HG02763 (cell line): ENCODE data around the gene SP1.
"Not testable (repeated sequence)": the region's sequence is repeated elsewhere in the genome, so short reads cannot be mapped to it uniquely, and the experiment has no call there.

Experiments
- ATAC-seq: cut with Tn5 transposase; IDR thresholded peaks from one replicate; pipeline ENCODE4 v1.9.1; 2021; ENCODE audit warnings: mild to moderate bottlenecking, moderate library complexity; ENCODE audit not compliant: unreplicated experiment

Gene SP1

GRCh38 chr12:53444593-53445325, 64.8 kb downstream of the SP1 start:
- not testable (repeated sequence) for ATAC-seq

- ATAC-seq, result no peak
Measured at GRCh38 chr12:53450936-53451335, 71.0 kb downstream of the SP1 start.

- ATAC-seq, result peak; percentile 94
Measured at GRCh38 chr12:53451661-53452158, 71.7 kb downstream of the SP1 start, which contains the start of gene PCBP2. TSS of gene PCBP2 (plus strand) at chr12:53452102. CDS start at chr12:53454801, 2,699 bp downstream.

- peak; percentile 33 for ATAC-seq
Measured at GRCh38 chr12:53452159-53453077, 72.4 kb downstream of the SP1 start.

GRCh38 chr12:53453953-53454640, 74.1 kb downstream of the SP1 start:
- no peak for ATAC-seq

- no peak for ATAC-seq
Measured at GRCh38 chr12:53454707-53455106, 74.7 kb downstream of the SP1 start.

GRCh38 chr12:53456654-53457366, 76.8 kb downstream of the SP1 start:
- ATAC-seq, result no peak

GRCh38 chr12:53459097-53459496, 79.1 kb downstream of the SP1 start:
- ATAC-seq, result no peak

GRCh38 chr12:53461059-53461458, 81.1 kb downstream of the SP1 start:
- ATAC-seq, result no peak

GRCh38 chr12:53461591-53461990, 81.6 kb downstream of the SP1 start:
- ATAC-seq, result no peak

- no peak for ATAC-seq
Measured at GRCh38 chr12:53462935-53463334, 83.0 kb downstream of the SP1 start.

GRCh38 chr12:53463802-53464560, 84.0 kb downstream of the SP1 start:
- ATAC-seq, result no peak

GRCh38 chr12:53464685-53465418, 84.9 kb downstream of the SP1 start:
- no peak for ATAC-seq

- no peak for ATAC-seq
Measured at GRCh38 chr12:53465679-53466078, 85.7 kb downstream of the SP1 start.
